ENCODE data around the gene IL4I1. TPM values are rescaled to one million over a fixed set of nuclear protein-coding genes. Genes with fewer than 3 reads are reported as not detected.

IL4I1 gene
- total RNA-seq, 1 experiment from 2014 or later: 0.71 TPM

GRCh38 chr19:49930483-49931011, 33.9 kb upstream of the IL4I1 start:
- H3K4me1 ChIP-seq (ENCODE audit: control insufficient read depth in 1 of 2, insufficient read depth in 2 of 2, low read length in 2 of 2): peaks cover 11 to 29% of the 10 kb centered on the region in 2 experiments; a peak in 3 of 4 replicates
- no peaks in the 10 kb centered on the region for H3K27me3 ChIP-seq (ENCODE audit: insufficient read depth, low read length)
- TF ChIP-seq ZFX (IDR thresholded peaks at IDR 0.05) (no peak), MAX (IDR thresholded peaks at IDR 0.05) (no peak), ELF1 (IDR thresholded peaks at IDR 0.05; ENCODE audit: borderline replicate concordance, low read depth) (no peak), POLR2A (IDR thresholded peaks at IDR 0.05; ENCODE audit: borderline replicate concordance, extremely low read depth, insufficient read depth, insufficient read length) (no peak), CTCF (IDR thresholded peaks at IDR 0.05 in 2 of 3, conservative IDR thresholded peaks at IDR 0.05 in 1 of 3; ENCODE audit: borderline replicate concordance in 1 of 3, insufficient read depth in 1 of 3, low read depth in 2 of 3, low read length in 2 of 3) (no peak), EZH2 (IDR thresholded peaks at IDR 0.05) (no peak), ZBTB33 (IDR thresholded peaks at IDR 0.05; ENCODE audit: extremely low read depth, insufficient replicate concordance, low read length) (no peak), POLR2AphosphoS5 (IDR thresholded peaks at IDR 0.05; ENCODE audit: low read depth, low read length) (no peak), SIN3A (IDR thresholded peaks at IDR 0.05; ENCODE audit: low read depth) (no peak), EZH2phosphoT487 (IDR thresholded peaks at IDR 0.05; ENCODE audit: borderline replicate concordance) (no peak)
- RAD21 ChIA-PET (ENCODE audit: low non-redundant PET in 1 of 2, low total read pairs in 2 of 2, uncharacterized antibody in 2 of 2, unreplicated experiment in 2 of 2): no interaction called here
- peaks cover 3 to 25% of the 10 kb centered on the region in 2 experiments; a peak in 3 of 4 replicates for H3K36me3 ChIP-seq (ENCODE audit: control insufficient read depth in 1 of 2, insufficient read depth in 2 of 2, low read length in 2 of 2)
- peaks cover 44% of the 10 kb centered on the region for H3K79me2 ChIP-seq (ENCODE audit: insufficient read depth, low read length)
- CTCF ChIA-PET: no interaction called here
- H3K4me2 ChIP-seq (ENCODE audit: low read length): peak overlapping the region; percentile 100
- peak overlapping the region; percentile 99 for H3K27ac ChIP-seq (ENCODE audit: low read depth, low read length)
- DNase-seq (ENCODE audit: low read depth, low spot score) (peak; percentile 38), ATAC-seq (peak; percentile 32)
- no peaks in the 10 kb centered on the region for H3K9me3 ChIP-seq (ENCODE audit: control insufficient read depth in 1 of 2, insufficient read depth in 1 of 2, low read depth in 1 of 2, low read length in 2 of 2)
- no peaks in the 10 kb centered on the region for H4K20me1 ChIP-seq (ENCODE audit: insufficient read depth)
- H3K9ac ChIP-seq (ENCODE audit: low read length): peak overlapping the region; percentile 82
- POLR2A ChIA-PET: interaction anchor here (0.6 to 1.8 kb wide), 7 partner anchors 12 to 971 kb away, joined by 3 to 5 read pairs (median 3); no protein-coding TSS in a partner anchor
- peak overlapping the region; percentile 58 to 97 for H3K4me3 ChIP-seq (replicated peaks in 1 of 2; ENCODE audit: low read depth in 1 of 2, low read length in 2 of 2)
- intact Hi-C loops (cut with micrococcal nuclease): no loop called here
- H3K9me2 ChIP-seq (ENCODE audit: insufficient read depth): no peaks in the 10 kb centered on the region
- BruUV-seq (replicated peaks): no TSS peak
- no peak overlapping the region for H2AFZ ChIP-seq (ENCODE audit: low read depth, low read length, poor library complexity, severe bottlenecking)
